B cell (primary cell): Measurements from ENCODE around the gene GPA33. TPM values are rescaled to one million over a fixed set of nuclear protein-coding genes. Genes with fewer than 3 reads are reported as not detected.

ENCODE experiments used
- ATAC-seq: fragments of 200-7000 bp; cut with Tn5 transposase; one replicate; pipeline ENCODE4 v1.10.0; 2021; ENCODE audit warnings: low read depth, mild to moderate bottlenecking, moderate number of reproducible peaks, moderate library complexity
- CTCF ChIA-PET: fragments of 350-600 bp; sonication (Branson Sonifier 250); formaldehyde crosslinking; loops from one replicate; lab custom pipeline; 2021; ENCODE audit warnings: antibody characterized with exemption, inconsistent platforms; lab: Charles Lee
- POLR2A ChIA-PET: fragments of 350-600 bp; sonication (Branson Sonifier 250); formaldehyde crosslinking; loops from one replicate; lab custom pipeline; 2021; ENCODE audit warnings: antibody characterized with exemption; lab: Charles Lee
- DNase-seq: peaks from one replicate; pipeline ENCODE4 v3.0.0; 2013
- H2AFZ ChIP-seq: 2 replicates; pipeline ENCODE4 v1.6.1; 2012; ENCODE audit warnings: mild to moderate bottlenecking, low read depth, low read length; ENCODE audit not compliant: insufficient read depth, poor library complexity, severe bottlenecking
- H3K27ac ChIP-seq, 2 donors: 1 replicate in 1 of 2; 2 replicates in 1 of 2; pipeline ENCODE4 v1.5.1; 2012 to 2013; ENCODE audit warnings: low read length in 2 of 2, mild to moderate bottlenecking in 2 of 2, moderate library complexity in 1 of 2
- H3K27me3 ChIP-seq, 4 experiments: fragments of 200-600 bp in 1 of 4; sonication (generic) in 1 of 4; replicated peaks in 1 of 4; 1 replicate in 2 of 4; 2 replicates in 2 of 4; pipeline versions ENCODE4 v1.6.1 to v1.7.0; 2013 to 2016; ENCODE audit warnings: low read length in 3 of 4, mild to moderate bottlenecking in 2 of 4, mixed read lengths in 1 of 4, moderate library complexity in 1 of 4; ENCODE audit not compliant: insufficient read depth in 4 of 4, control insufficient read depth in 3 of 4; ENCODE audit errors: control extremely low read depth in 1 of 4
- H3K36me3 ChIP-seq, 2 experiments: replicated peaks in 1 of 2; 1 replicate in 1 of 2; 2 replicates in 1 of 2; pipeline versions ENCODE4 v1.6.1 to v1.7.1; 2013; ENCODE audit warnings: low read length in 1 of 2; ENCODE audit not compliant: insufficient read depth in 2 of 2, control insufficient read depth in 1 of 2; ENCODE audit errors: control extremely low read depth in 1 of 2, extremely low read depth in 1 of 2
- H3K4me1 ChIP-seq, 2 donors: fragments of 200-600 bp in 1 of 2; sonication (generic) in 1 of 2; 1 replicate in 1 of 2; 2 replicates in 1 of 2; pipeline versions ENCODE4 v1.5.1 to v1.6.1; 2013 to 2017; ENCODE audit warnings: low read length in 2 of 2; ENCODE audit not compliant: control insufficient read depth in 2 of 2, insufficient read depth in 2 of 2
- H3K4me2 ChIP-seq: replicated peaks from 2 replicates; pipeline ENCODE3; 2012; ENCODE audit warnings: mild to moderate bottlenecking, low read depth, low read length; ENCODE audit not compliant: poor library complexity, severe bottlenecking
- H3K4me3 ChIP-seq, 5 experiments: fragments of 200-600 bp in 1 of 5; sonication (generic) in 1 of 5; 1 replicate in 3 of 5; 2 replicates in 2 of 5; pipeline versions ENCODE4 v1.5.1 to v1.7.0; 2011 to 2016; ENCODE audit warnings: low read length in 4 of 5, mild to moderate bottlenecking in 4 of 5, low read depth in 2 of 5, control low read depth in 1 of 5, moderate library complexity in 1 of 5; ENCODE audit not compliant: insufficient read depth in 1 of 5; ENCODE audit errors: control extremely low read depth in 1 of 5, extremely low read depth in 1 of 5
- H3K79me2 ChIP-seq: fragments of 200-600 bp; sonication (generic); one replicate; pipeline ENCODE4 v1.6.0; 2016; ENCODE audit warnings: low read length; ENCODE audit not compliant: control insufficient read depth, insufficient read depth
- H3K9ac ChIP-seq: fragments of 200-600 bp; sonication (generic); 2 replicates; pipeline ENCODE4 v1.6.1; 2017; ENCODE audit warnings: mild to moderate bottlenecking, low read length, moderate library complexity
- H3K9me3 ChIP-seq, 3 donors: one replicate each; pipeline versions ENCODE4 v1.6.1 to v1.7.1; 2013; ENCODE audit warnings: low read length in 2 of 3; ENCODE audit not compliant: control insufficient read depth in 2 of 3, insufficient read depth in 1 of 3; ENCODE audit errors: control extremely low read depth in 1 of 3
- H4K20me1 ChIP-seq: 2 replicates; pipeline ENCODE4 v1.6.0; 2012; ENCODE audit warnings: mild to moderate bottlenecking, low read length; ENCODE audit not compliant: insufficient read depth, control insufficient read depth, poor library complexity, severe bottlenecking
- H3K27ac Mint-ChIP-seq: one replicate; pipeline ENCODE4 v1.8.0; 2021; ENCODE audit warnings: mixed read lengths
- H3K27me3 Mint-ChIP-seq: one replicate; pipeline ENCODE4 v1.8.0; 2021; ENCODE audit warnings: mixed read lengths
- H3K4me1 Mint-ChIP-seq: one replicate; pipeline ENCODE4 v1.8.0; 2021; ENCODE audit warnings: mixed read lengths
- H3K4me3 Mint-ChIP-seq: one replicate; pipeline ENCODE4 v1.8.0; 2021; ENCODE audit warnings: mixed read lengths
- H3K9me3 Mint-ChIP-seq: one replicate; pipeline ENCODE4 v1.8.0; 2022; ENCODE audit warnings: mixed read lengths; ENCODE audit not compliant: insufficient read depth
- EZH2 ChIP-seq: IDR thresholded peaks from 2 replicates; pipeline ENCODE4 v1.6.1; 2012; ENCODE audit warnings: borderline replicate concordance, low read depth, mild to moderate bottlenecking, moderate library complexity, low read length; ENCODE audit not compliant: insufficient read depth, poor library complexity, severe bottlenecking
- WGBS: methylation state at CpG from one replicate; pipeline ENCODE4 v1.1.5; 2013; ENCODE audit warnings: missing lambda C conversion rate; ENCODE audit not compliant: insufficient coverage; 5-methylcytosine and 5-hydroxymethylcytosine counted together
- intact Hi-C: fragments of 100-400 bp; cut with micrococcal nuclease; formaldehyde crosslinking; loops from one replicate; pipeline ENCODE4 v1.10.0; 2022
- polyA plus RNA-seq: library from polyadenylated mRNA; depleted of rRNA; stranded (reverse); fragments of >200 nt; gene quantifications from 2 replicates; pipeline ENCODE4 v1.2.3, GENCODE V29; 2012
- total RNA-seq, 2 donors: library from RNA; stranded (reverse); fragments of 120-200 nt in 1 of 2; gene quantifications; 1 replicate in 1 of 2; 2 replicates in 1 of 2; pipeline versions ENCODE4 v1.2.3 to v1.2.4, GENCODE V29; 2013 to 2022
- TF ChIP-seq, protein P1 (sequence below): fragments of 200-600 bp; IDR thresholded peaks from one replicate; pipeline ENCODE4 v1.8.0; 2022; ENCODE audit warnings: antibody characterized with exemption, mild to moderate bottlenecking

The GPA33 gene
- total and polyA plus RNA-seq, 2 donors (not counting 1 experiment from before 2014, with no cell fraction given) = 0.91 to 2.4 TPM

DNA sequence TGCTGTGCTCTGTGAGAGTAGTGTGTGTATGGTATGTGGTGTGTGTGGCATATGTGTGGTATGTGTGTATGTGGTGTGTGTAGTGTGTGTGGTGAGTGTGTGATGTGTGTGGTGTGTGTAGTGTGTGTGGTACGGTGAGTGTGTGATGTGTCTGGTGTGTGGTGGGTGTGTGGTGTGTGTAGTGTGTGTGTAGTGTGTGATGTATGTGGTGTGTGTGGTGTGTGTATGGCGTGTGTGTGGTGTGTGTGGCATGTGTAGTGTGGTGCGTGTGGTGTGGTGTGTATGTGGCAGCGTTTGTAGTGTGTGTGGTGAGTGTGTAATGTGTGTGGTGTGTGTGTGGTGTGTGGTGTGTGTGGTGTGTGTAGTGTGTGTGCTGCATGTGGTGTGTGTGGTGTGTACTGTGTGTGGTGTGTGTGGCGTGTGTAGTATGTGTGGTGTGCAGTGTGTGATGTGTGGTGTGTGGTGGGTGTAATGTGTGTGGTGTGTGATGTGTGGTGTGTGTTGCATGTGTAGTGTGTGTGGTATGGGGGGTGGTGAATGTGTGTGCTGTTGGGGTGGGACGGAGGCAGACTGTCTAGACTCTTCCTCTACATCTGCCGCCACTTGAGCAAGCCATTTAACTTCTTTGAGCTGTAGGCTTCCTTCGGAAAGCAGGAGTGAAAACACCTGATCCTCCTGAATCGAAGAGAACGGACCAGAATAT, 33.5 kb downstream of the GPA33 start:
- TF ChIP-seq, protein P1, sequence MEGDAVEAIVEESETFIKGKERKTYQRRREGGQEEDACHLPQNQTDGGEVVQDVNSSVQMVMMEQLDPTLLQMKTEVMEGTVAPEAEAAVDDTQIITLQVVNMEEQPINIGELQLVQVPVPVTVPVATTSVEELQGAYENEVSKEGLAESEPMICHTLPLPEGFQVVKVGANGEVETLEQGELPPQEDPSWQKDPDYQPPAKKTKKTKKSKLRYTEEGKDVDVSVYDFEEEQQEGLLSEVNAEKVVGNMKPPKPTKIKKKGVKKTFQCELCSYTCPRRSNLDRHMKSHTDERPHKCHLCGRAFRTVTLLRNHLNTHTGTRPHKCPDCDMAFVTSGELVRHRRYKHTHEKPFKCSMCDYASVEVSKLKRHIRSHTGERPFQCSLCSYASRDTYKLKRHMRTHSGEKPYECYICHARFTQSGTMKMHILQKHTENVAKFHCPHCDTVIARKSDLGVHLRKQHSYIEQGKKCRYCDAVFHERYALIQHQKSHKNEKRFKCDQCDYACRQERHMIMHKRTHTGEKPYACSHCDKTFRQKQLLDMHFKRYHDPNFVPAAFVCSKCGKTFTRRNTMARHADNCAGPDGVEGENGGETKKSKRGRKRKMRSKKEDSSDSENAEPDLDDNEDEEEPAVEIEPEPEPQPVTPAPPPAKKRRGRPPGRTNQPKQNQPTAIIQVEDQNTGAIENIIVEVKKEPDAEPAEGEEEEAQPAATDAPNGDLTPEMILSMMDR = no peak
- TF ChIP-seq EZH2 = no peak
- Histone ChIP-seq H3K27me3 (peaks cover 0 to 10% (median 0%) of the 10 kb centered on the region in 4 experiments), H2AFZ (no peak overlapping the region), H3K9ac (no peak overlapping the region), H3K79me2 (no peaks in the 10 kb centered on the region), H3K9me3 (no peaks in the 10 kb centered on the region), H3K4me2 (no peak overlapping the region), H3K36me3 (no peaks in the 10 kb centered on the region), H4K20me1 (no peaks in the 10 kb centered on the region), H3K27ac (no peak overlapping the region), H3K4me1 (peaks cover 3 to 6% of the 10 kb centered on the region in 2 donors), H3K4me3 (no peak overlapping the region)
- 58% methylated on average over 6 of the region's 10 CpGs for WGBS
- no peaks in the 10 kb centered on the region for H3K9me3 Mint-ChIP-seq
- DNase-seq = no peak
- ATAC-seq = no peak
- intact Hi-C loops = loop anchor here (5.0 kb wide), 1 partner anchor 79 kb away; the partner anchor contains the start of gene ILDR2
- peaks cover 7% of the 10 kb centered on the region for H3K27me3 Mint-ChIP-seq
- H3K4me3 Mint-ChIP-seq = no peak overlapping the region
- ChIA-PET POLR2A (no interaction called here), CTCF (interaction anchor here (0.9 to 17.0 kb wide), 10 partner anchors 12 to 386 kb away, joined by 3 to 944 read pairs (median 4); no protein-coding TSS in a partner anchor)
- no peak overlapping the region for H3K27ac Mint-ChIP-seq
- peaks cover 4% of the 10 kb centered on the region for H3K4me1 Mint-ChIP-seq
